Measurements from ENCODE around the gene OLFML2A.

The OLFML2A gene

DNA sequence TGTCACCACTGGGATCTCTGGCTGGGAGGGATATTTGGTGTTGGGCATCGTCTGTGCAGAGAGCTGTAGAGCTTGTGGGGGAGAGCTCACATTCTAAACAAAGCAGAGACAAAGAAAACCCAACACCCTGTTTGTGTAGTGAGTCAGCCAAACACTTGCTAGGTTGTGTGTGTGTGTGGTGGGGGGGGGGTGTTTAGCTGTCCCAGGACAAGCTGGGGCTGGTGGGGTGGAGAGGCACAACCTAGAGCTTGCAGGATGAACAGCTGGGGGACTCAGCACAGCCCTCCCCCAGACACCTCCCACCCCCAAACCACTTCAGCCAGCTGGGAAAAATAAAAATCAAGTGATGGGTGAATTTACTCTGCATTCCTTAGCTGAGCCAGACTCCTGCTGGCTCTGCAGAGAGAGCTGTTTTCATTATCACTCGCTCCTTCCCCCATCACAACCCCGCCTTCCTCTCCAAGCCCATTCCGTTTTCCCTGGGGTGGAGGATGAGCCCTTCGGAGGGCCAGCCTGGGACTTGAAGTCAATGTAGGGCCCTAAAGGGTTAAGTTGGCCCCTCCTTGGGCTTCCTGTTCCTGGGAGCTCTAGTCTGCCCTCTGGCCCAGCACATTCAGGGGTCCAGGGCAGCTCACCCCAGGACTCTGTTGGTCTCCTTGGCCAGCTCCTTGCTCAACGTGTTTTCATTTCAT is 2.6 kb downstream of the OLFML2A start:
- no peak for DNase-seq

DNA sequence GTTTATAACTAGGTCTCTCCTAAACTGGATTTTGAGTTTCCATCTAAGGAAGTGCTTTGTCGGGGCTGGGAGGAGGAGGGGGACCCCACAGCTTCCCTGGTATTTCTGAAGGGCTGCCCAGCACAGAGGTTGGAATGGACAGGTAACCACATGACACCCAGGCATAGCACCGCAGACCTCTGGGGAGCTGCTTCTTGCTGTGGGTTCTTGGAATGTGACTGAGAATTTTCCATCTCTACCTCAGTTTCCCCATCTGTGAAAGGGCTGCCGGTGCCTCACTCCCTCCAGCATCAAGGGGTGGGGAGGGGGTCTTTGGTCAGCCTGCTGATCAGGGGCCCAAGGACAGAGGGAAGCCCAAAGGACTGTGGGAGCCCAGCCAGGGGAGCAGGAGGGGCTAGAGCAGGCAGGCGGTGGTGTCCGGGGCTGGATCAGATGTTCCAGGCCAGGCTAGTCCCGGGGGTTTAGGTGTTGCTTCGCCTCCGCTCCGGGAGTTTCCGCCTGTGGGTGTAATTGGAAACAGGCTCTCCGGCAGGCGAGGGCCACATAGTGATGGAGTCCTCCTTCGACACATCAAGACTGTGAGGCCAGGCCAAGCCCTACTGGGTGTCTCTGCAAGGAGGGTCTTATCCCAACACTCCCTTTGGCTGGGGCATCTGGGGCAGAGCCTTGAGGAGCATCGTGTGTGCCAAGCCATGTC is 3.3 kb downstream of the OLFML2A start:
- DNase-seq, result no peak

DNA sequence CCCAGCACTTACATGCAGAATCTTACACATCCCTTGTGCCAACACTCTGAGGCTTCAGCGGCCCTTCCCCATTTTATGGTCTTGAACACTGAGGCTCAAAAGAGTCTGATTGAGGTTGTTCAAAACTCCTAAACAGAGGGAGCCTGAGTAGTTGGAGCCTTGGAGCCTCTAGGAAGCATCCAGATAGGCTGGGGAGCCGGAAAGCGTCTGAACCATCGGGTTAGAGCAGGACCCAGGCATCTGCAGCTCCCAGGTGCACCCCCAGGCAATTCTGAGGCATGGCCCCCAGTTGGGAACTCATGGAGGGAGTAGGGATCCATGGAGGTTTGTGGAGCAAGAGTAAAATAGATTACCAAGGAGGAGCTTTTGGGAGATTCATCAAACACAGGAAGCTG is 3.8 kb downstream of the OLFML2A start:
- DNase-seq, result no peak

DNA sequence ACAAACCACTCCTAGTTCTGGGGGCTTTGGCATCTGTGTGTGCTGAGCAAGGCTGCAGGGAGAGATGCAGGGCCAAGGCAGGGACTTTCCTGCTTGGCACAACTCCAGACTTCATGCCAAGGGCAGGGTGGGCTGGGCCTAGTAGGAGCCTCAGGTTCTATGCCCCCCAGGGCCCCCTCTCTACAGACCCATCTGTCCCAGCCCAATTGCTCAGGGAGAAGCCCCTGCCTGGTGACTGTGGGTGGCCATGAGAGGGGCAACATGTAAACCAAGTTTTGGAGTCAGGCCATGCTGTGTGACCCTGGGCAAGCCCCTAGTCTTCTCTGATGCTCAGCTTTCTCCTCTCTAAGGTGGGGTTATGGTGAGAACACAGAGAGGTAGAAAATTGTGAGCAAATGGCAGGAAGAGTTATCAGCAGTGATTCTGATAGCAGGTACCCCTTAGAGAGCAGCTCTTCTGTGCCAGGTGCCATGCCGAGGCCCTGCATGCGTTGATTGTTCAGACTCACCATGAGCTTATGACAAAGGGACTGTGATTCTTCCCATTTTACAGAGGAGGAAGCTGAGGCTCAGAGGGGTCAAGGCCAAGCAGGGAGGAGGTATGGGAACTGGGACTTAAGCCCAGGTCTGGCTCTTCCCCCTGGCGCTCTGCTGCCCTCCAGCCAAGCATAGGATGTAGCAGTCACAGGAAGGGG is 5.2 kb downstream of the OLFML2A start:
- DNase-seq, result no peak

DNA sequence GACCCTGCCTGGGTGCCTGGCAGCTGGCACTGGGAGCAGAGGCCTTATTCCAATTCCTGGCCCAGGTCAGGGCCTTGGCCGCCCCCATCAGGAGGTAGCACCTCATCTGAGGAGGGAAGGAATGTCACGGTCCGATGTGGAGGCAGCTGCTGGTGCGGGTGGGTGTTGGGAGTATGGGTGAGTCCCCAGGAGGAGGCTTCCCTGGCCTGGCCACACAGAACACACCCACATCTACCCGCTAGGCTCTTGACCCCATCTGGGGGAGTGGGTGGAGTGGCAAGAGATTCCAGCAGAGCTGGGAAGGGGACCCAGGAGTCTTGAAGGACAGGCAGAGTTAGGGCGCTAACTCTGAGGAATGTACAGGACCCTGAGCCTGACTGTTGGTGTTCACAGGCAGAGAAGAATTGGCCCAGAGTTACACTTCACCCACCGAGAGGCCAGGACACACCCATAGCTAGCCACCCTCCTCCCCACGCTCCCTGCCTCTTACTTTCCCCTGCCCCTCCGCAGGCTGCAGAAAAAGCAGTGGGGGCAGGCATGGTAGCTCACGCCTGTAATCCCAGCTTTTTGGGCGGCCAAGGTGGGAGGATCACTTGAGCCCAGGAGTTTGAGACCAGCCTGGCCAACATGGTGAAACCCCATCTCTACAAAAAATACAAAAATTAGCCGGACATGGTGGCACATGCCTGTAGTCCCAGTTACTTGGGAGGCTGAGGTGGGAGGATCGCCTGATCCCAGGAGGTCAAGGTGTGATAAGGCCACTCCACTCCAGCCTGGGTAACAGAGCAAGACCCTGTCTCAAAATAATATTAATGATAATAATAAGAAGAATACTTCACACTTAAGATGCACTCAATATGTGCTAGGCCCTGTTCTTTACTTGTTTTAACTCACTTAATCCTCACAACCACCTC is 6.0 kb downstream of the OLFML2A start:
- no peak for DNase-seq

DNA sequence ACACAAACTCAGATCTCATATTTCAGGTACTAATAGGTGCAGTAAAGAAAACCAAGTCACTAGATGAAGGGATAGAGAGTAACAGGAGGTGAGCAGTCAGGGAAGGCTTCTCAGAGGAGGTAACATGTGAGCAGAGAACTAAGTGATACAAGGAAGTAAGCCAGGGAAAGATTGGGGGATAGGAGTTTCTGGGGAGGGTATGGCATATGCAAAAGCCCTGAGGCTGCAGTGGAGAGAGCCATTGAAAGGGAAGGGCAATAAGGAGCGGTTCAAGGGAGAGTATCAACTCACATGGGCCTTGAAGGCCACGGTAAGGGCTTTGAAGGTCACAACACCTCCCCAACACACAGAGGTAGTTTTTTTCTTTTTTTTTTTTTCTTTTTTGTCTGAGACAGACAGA is 6.9 kb downstream of the OLFML2A start:
- DNase-seq, result no peak

DNA sequence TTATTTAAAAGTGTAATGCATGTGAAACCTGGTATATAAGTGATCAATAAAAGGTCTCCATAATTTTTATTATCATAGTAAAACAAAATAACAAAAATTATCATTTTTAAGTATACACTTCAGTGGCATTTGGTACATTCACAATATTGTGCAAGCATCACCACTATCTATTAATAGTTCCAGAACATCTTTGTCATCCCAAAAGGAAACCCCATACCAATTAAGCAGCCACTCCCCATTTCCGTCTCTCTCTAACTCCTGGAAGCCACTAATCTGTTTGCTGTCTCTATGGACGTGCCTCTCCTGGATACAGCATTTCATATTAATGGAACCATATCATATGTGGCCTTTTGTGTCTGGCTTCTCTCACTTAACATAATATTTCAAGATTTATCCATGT is 7.6 kb downstream of the OLFML2A start:
- DNase-seq, result no peak

DNA sequence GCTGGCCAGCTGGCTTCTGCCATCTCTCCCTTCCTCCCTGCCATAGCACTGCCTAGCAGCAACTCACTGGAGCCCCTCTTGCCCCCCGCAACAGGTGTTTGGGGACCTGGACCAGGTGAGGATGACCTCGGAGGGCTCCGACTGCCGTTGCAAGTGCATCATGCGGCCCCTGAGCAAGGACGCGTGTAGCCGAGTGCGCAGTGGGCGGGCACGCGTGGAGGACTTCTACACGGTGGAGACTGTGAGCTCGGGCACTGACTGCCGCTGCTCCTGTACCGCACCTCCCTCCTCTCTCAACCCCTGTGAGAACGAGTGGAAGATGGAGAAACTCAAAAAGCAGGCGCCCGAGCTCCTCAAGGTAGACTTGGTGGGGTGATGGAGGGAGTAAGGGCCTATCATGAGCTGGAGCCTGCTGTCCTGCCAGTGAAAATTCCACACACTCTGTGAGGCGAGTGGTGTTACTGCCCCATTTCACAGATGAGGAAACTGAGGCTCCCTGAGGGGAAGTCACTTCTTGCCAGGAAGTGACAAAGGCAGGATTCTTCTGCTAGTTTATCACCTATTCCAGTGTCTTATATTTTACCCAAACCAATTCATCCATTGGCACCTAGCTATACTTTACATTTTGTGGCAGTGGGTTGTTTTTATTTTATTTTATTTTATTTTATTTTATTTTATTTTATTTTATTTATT is 10.1 kb downstream of the OLFML2A start:
- no peak for DNase-seq

DNA sequence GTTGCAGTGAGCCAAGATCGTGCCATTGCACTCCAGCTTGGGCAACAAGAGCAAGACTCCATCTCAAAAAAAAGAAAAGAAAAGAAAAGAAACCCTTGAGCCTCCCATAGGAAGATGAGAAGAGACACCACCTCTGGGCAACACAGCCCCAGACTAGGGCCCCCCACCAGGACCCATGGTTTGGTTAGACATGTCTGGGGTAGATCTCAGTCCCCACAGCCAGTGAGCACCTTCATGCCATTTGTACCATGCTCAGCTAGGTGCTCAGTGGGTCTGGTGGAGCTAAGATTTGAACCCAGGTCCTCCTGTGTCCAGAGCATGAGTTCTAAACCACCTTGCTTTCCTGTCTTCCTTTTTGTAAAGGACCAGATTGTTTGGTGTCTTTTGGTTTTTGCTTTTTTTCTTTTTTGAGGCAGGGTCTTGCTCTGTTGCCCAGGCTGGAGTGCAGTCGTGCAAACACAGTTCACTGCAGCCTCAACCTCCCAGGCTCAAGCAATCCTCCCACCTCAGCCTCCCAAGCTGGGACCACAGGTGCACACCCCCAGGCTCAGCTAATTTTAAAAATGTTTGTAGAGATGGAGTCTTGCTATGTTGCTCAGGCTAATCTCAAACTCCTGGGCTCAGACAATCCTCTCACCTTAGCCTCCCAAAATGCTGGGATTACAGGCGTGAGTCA is 11.7 kb downstream of the OLFML2A start:
- DNase-seq, result no peak

DNA sequence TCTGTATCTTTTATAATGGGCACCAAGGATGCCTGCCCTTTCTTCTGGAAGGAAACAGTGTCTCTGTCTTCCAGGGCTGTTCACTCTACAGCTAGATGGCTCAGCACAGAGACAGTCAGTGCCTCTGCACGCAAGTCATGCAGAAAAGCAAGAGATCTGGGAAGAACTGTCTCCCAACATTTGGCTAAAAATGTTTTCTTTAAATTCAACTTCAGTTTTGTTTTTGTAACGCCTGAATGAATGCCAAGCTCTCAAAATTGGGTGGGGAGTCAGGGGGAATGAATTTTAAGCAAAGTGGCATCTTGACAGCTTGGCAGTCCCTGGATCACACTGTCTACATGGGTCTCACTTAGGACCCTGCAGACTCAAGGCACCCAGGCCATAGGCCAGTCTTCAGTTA is 12.6 kb downstream of the OLFML2A start:
- no peak for DNase-seq

DNA sequence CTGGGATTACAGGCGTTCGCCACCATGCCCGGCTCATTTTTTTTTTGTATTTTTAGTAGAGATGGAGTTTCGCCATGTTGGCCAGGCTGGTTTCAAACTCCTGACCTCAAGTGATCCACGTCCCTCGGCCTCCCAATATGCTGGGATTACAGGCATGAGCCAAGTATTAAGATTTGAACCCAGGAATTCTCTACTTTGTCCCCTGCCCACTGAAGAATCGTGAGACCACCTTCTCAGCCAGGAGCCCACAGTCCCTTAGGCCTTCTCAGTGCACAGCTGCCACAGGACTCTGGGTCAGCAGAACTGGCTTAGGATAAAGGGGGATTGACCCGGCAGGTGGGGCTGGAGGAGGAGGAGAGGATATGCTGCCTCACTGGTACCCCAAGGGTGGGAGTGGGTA is 13.4 kb downstream of the OLFML2A start:
- no peak for DNase-seq

DNA sequence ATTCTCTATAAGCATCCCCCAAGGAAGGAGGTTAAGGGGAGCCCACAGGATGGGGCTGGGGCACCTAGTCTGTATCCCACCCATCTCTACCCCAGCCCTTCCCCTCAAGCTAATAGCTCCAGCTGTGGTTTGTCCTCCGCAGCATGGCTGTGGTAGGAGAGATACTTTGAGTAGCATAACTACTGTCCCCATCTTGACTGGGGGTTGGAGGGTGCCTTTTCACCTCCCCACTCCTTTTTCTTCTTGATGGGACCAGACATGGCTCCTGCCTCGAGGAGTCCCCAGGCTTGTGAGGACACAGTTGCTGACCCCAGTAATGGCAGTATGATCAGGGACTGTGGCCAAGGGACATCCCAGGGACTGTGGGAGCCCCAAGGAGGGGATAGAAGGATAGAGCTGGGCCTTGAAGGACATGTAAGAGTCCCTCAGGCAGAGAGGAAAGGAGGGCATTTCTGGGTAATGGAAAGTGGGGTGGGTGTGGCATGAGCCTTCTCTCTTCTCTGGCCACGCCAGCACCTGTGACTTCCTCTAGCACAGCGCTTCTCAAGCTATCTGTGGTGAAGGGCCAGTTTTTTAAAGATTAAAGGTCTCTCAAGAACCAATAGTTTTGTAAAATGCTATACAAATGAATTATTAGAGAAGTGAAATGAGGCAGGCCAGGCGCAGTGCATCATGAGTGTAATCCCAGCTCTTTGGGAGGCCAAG is 14.0 kb downstream of the OLFML2A start:
- no peak for DNase-seq

DNA sequence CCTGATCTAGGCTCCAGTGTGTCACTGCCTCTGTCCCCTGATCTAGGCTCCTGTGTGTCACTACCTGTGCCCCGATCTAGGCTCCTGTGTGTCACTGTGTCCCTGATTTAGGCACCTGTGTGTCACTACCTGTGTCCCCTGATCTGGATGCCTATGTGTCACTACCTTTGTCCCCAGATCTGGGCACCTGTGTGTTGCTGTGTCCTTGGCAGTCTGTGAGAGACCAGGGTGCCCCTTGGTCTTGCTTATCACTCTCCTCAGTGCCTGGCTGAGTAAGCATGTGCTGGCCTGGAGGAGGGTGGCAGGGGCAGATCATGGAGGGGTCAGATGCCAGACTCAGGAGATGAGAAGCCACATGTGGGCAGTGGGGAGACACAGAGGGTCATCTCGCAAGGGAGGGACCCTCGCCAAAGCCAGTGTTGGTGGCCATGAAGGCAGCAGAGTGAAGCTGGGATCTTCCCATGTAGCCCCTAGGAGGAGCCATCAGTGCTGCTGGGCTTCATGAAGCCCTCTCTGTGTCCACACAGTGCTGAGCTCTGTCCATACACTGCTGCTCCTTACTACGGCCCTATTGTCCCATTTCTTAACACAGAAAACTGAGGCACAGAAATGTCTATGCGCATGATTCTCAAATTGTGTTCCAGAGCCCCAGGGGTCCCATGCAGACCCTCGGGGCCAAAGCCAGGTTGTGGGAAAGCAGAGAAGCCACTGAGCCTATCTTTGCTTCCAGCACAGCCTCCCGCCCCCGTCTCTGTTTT is 15.5 kb downstream of the OLFML2A start:
- DNase-seq, result no peak

DNA sequence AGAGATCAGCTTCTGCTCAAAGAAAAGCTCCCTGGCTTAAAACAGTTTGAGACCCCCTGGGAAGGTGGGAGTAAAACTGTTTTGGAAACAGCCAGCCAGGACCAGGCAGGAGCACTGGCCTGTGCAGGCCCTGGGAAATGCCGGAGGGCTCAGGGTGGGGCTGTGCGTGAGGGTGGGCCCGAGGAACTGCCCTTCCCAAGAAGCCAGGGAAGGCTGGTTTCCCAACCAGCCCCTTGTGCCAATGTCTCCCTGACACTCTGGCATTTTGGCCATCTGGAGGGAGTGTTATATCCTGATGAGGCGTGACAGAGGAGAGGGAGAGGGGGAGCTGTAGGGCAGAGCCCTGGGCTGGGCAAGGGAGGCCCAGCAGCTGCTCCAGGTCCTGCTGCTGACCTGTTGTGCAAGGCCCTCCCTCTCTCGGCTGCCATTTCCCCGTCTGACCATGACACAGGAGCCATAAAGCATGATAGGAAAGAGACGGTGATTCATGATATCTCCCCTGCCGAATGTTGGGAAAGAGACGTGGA is 16.1 kb downstream of the OLFML2A start:
- DNase-seq, result no peak

DNA sequence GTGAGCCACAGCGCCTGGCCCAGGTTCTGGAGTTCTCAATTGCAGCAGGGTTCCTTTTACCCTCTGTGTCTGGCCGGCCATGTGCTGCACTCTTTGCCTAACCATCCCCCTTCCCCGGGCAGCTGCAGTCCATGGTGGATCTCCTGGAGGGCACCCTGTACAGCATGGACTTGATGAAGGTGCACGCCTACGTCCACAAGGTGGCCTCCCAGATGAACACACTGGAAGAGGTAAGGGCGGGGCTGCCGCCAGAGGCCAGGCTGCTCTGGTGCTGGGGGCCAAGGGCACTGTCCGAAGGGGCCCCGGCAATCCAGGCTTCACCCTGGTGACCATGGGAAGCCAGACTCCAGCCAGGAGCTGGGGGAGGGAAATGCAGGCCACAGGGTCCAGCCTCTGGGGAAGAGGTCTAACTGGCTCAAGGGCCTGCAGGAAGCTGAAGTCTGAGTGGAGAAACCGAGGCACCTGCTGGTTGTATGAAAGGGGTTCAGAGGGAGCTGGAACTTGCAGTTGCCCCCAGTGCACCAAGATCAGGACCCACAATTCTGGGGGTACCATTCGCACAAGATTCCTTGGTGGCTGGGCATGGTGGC is 18.1 kb downstream of the OLFML2A start:
- no peak for DNase-seq

DNA sequence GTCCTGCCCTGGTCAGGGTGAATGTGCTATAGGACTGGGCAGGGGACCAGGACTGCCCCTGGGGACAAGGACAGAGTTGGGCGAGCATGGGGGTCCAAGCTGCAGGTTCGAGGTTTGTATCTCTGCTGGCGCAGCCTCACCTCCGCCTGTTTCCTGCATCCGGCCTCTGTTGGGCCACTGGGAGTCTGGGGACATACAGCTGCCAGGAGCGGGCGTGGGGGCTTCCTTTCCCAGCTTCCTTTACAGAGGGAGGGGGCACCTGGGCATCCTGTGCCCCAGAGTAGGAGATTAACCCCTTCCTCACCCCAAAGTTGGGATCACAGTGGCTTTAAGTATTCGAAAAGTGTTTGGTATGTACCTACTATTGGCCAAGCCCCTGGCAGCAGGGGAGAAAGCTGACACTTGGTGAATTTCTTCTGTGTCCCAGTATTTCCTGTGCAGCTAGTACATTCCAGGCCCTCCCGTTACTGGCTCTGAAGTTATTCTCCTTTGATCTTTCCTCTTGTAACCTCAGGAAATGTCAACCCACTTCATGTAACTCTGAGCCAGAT is 19.0 kb downstream of the OLFML2A start:
- no peak for DNase-seq

DNA sequence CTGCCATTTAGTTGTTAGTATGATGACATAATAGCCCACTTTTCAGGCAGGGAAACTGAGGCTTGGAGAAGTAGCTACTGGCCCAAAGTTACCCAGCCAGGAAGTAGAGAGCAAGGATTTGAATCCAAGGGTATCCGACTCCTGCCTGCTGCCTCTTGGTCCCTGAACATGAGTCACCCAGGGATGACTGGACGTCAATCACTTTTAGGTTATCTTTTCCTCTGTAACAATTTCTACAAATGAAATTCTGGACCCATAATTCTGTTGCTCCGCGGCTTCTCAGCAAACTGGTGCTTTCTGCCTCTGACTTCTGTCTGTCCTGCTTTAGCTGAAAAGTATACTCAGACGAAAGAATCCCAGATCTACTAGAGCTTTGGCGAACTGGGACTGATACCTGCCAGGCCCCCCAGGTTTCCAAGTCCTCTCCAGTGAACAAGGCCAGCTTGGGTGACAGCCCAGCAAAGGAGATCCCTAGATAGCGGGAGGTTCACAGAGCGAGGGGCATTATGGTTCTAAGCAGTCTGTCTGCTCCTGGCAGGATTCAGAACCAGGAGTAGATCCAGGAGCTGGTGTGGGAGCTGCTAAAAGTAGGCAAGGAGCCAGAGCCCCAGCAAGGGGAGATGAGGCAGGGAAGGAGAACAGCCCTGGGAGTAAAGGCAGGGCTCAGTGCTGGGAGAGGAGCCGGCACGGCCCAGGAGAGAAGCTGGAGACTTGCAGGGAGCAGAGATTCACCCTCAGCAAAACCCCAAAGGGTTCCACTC is 20.6 kb downstream of the OLFML2A start:
- DNase-seq, result no peak

DNA sequence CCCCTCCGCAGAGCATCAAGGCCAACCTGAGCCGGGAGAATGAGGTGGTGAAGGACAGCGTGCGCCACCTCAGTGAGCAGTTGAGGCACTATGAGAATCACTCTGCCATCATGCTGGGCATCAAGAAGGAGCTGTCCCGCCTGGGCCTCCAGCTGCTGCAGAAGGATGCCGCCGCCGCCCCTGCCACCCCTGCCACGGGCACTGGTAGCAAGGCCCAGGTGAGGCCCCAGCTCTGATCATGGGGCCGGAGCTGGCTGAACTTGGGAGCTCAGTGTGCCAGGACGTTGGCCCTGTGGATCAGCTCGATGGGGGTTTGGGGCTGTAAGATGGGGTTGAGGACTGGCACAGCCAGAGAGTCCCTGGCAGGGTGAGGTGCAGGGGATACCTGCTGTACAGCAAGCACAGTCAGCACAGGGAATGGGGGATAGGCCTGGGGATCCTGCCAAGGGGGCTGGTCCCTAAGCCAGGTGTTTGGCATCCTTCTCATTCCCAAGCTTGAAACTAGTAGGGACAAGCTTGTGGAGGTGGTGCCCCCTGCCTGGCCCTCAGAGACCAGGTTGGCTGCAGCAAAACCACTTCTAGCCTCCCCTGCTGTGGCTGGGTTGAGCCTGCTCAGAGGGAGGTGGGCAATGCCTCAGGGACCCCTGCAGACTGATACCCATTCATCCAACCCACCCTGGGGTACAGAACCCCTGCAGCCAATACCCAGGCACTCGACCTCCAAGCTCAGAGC is 22.5 kb downstream of the OLFML2A start:
- no peak for DNase-seq
